ENCODE results near the gene PIGS.
A peak's percentile ranks its signal among the peaks of the same experiment; 100 is the strongest.
"Not testable (repeated sequence)": the region's sequence is repeated elsewhere in the genome, so short reads cannot be mapped to it uniquely, and the experiment has no call there.

PIGS gene

DNA sequence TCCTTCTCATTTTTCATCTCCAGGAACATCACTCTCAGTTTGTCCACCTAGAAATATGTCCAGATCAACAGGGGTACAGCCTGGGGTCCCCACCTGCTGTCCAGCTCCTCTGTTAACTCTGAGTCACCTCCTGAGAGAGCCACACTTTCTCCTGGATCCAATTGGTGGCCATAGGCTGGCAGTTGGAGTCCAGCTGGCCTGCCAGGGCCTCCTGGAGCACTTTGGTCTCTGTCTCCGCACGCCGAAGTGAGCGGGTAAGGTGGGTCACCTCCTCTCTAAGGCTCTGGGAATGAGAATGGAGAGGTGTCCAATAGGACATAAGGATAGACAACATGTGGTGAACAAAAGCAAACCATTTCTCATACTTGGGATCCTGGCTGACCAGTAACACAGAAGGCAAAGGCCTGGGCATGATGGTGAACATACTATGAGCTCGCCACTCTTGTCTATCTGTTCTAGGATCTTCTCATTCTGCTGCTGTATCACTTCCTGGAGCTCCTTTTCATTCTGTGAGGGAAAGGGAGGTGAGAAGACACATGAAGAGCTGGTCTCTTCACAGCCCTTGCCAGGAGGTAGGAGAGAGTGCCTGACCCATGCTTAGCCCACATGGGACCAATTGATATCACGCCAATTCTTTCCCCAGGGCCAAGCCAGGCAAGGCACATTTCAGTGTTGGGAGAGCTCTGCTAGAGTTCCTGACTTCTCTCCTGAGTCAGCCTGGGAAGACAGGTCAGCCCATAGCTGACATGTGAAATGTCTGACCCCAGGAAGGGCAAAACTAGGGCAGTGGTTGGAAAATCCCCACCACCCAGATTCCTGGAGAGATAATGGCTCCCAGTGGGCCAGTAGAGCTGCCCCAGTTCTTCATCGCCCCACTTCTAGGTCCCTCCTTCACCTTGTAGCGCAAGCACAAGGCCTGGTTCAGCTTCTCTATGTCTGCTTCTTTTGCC is 7.2 kb upstream of the PIGS start:
- DNase-seq (ENCODE audit: low spot score) = no peak

DNA sequence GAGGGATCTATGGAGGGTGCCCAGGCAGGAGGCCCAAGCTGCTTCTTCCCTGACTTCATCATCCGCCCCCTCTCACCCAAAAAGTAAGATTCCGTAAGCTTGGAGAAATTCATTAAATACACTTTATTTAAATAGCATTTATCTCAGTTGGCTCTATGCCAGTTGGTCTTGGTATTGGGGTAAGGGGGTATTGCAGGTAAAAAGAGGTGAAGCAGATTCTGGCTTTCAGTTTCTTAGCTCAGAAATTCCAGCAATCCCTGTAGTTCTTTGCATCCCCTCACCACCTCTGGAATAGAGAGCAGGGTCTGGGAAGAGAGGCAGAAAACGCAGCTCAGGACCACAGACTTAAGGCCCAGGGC is 6.1 kb upstream of the PIGS start:
- no peak for DNase-seq (ENCODE audit: low spot score)

DNA sequence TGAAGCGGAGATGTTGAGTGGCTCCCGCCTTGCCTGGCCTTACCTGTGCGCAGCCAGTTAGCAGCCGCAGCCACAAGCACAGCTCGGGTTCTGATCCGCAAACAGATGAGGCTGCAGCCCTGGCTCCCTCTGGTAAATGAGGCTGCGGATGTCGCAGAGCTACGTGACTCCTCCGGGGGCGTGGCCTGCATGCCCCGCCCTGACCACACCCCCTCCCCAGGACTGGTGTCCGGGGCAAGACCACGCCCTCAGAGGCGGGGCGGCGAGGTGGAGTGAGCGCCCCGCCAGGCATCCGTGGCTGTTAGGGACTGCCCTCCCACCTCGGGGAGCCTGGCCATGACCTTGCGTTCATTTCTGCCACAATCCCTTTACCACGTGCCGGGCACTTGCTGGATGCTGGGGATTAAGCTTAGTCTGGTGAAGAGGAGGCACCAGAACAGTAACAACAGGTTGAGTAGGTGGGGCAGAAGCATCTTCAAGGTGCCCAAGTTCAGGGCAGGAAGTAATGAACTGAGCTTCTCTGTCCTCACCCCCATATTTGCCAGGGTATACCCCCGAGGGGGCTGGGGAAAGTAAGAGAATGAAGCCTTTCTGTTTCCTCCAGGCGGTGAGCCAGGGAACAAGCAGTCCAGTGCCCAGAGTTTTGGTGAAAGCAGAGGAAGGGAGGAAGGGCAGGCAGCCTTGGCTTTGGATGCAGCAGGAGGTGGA is 5.6 kb upstream of the PIGS start, which contains the start of gene ALDOC:
Gene ALDOC (minus strand): TSS at position 138 of the 708 bp plus-strand sequence. CDS start 1,363 bp downstream, outside the sequence.
- peak; percentile 99 for DNase-seq (ENCODE audit: low spot score)

DNA sequence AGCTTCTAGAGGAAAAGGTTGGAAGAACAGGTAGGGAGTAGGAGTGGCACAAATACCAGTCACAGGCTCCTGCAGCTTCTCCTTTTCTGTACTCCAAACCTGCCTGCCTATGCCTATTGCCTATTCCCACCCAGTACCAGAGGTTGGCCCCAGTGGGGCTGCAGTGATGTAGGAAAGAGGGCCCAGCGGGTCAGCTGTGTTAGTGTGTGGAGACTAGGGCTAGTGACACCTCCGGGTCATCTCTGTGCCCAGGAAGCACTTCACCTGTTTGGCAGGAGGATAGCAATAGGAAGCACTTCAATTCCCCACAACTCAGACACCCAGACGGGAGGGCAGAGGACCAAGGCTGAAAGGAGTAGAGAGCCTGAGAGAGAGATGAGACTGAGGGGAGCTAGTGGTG is 4.7 kb upstream of the PIGS start:
- not testable (repeated sequence) for DNase-seq (ENCODE audit: low spot score)

DNA sequence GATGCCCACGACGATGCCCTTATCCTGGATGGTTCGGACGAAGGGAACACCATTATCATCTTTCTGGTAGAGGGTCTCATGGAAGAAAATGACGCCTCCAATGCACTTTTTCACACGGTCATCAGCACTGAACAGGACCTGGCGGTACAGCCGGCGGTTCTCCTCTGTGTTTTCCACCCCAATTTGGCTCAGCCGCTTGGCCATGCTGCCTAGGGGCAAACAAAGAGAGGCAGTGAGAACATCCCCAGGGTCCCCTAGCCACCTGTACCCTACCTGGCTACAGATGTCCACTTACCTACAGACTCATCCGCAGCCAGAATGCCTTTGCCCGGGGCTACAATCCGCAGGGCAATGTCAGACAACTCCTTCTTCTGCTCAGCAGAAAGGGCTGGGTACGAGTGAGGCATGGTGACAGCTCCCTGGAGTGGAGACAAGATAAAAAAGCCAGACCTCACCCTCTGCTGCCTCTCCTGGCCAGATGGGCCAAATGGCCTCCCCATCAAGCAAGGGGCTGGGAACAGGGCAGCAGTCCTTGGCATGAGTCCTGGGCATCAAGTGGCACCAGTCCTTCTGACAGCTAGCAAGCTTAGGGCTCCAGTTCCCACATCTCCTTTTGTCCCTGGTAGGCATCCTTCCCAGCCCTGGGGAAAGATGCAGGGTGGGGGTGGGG is 3.9 kb upstream of the PIGS start:
- DNase-seq (ENCODE audit: low spot score) = peak; percentile 83

DNA sequence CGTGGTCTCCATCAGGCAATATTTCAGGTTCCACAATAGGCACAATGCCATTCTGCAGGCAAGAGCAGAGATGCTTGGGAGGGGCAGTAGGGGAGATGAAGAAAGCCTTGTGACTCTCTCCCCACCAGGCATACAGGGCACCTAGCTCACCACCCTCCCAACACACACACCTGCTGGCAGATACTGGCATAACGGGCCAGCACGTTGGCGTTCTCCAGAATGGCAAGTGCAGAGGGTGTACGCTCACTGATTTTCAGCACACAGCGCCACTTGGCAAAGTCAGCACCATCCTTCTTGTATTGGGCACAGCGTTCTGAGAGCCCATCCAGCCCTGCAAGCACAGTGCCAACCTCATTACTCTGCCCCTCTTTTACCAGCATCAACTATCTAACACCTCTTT is 3.2 kb upstream of the PIGS start:
- DNase-seq (ENCODE audit: low spot score) = no peak

DNA sequence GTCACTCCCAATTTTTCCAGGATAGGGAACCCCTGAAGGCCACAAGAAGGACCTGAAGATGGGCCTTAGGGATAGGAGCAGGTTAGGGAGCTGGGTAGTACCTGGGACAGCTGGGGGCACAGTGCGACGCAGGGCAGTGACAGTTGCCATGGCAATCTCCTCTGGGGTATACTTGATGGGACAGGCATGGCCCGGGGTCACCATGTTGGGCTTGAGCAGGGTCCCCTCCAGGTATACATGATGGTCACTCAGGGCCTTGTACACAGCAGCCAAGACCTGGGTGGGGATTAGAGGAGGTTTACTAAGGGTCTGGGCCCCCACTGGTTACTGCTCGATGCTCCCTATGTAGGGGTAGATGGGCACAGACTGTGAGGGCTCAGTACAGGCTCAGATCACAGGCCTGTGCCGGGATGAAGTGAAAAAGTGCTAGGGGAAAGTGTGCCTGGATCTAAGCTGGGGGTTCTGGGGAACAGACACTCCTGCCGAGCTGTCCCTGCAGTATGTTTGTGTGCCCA is 2.7 kb upstream of the PIGS start:
- no peak for DNase-seq (ENCODE audit: low spot score)

DNA sequence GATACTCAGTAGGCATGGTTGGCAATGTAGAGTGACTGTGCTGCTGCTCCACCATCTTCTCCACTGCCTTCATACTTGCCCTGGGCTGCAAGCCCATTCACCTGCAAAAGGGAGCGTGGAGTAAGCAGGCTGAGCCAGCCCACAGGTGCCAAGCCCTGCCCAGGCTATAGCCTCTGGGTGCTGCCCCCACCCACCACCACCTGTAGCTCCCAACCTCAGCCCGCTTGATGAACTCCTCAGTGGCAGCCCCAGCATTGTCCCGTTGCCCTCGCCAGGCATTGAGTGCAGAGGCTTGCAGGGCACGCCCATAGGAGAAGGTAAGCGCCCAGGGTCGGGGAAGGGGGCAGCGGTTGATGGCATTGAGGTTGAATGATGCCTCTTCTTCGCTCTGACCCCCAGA is 2.2 kb upstream of the PIGS start:
- DNase-seq (ENCODE audit: low spot score) = no peak

DNA sequence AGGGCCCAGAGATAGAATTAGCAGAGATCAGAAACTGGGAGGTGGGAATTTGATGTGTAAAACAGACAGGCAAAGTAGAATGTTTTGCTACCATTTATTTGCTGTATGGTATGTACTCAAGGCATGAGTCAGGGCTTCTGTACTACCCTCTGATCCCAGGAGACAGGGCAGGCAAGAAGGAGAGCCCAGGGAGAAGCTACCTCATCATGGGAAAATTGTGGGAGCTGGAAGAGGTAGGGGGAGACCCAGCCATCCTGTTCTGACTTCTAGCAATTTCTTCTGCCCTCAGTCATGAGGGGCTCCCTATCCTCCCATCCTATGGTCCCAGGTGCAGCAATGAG is 1.7 kb upstream of the PIGS start:
- no peak for DNase-seq (ENCODE audit: low spot score)

DNA sequence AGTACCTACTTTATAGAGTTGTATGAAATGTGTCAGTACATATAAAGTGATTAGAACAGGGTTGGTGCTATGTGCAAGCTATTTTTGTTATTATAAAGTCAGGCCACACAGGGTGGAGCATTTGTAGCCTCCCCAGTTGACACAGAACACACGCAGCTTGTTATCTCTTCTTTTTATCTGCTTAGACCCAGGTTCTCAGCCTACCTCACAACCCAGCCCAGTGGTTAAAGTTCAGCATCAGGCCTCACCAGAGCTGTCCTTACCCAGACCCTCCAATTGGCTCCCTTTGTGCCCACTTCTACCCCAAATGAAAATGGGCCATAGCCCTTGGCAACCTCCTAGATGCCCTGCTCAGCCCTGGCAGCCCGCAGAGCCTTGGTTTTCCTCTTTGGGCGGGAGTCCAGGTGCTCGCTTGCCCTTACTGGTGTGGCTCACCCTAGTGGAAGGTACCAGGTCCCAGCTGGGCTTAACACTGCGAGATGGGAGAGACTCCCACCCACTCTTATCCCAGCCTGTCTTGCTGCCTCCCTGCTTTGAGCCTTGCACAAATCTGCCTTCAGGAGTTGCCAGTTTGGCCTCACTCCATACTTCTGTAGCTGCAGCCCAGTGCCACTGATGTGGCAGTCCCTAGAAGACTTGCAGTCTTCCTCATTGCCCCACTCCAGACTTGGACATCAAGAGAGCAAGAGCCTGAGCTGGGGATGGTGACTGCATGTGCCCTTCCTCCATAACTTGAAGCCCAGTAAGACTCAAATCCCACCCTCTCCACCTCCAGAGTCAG is 1.1 kb upstream of the PIGS start:
- no peak for DNase-seq (ENCODE audit: low spot score)

DNA sequence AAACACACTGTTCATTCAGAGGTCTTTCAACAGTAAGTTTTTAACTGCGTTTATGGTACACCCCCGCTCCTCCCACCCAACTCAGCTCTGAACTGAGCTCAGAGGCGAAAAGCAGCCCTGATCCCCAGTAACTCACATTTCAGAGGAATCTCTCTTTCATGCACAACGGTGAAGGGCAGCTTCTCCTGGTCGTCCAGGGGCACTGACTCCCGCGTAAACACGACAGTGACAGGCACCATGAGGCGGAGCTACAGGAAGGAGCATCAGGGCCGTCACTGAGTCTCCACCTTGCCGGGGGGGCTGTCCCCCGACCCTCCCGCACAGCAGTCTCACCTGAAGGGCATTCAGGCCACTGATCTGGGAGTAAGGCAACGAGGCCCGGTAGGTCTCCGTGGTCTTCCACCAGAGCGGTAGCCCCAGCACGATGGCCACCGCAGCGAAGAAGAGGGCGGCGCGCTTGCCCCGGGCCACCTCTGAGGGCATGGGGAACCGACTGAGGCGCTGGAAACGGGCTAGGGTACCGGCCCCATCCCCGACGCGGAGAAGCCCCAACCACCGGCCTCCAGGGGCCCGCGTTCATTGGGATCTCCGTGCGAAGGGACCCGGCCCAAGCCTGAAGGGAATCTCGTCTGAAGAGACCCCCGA is 486 bp downstream of the PIGS start:
- peak; percentile 63 for DNase-seq (ENCODE audit: low spot score)

DNA sequence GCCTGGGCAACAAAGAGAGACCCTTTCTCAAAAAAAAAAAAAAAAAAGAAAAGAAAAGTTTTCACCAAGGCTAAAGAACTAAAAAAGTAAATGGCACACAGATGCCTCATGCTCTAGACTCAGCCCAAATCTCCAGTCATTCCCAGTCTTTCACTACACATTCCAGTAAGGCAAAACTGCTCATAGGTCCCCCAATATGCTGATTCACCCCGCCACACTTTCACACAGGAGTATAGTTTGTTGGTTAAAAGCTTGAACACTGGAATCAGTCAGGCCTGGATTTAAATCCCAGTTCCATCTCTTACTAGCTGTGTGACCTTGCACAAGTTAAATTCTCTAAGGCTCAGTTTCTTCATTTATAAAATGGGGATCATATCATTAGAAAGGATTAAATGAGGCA is 1.9 kb downstream of the PIGS start:
- no peak for DNase-seq (ENCODE audit: low spot score)

DNA sequence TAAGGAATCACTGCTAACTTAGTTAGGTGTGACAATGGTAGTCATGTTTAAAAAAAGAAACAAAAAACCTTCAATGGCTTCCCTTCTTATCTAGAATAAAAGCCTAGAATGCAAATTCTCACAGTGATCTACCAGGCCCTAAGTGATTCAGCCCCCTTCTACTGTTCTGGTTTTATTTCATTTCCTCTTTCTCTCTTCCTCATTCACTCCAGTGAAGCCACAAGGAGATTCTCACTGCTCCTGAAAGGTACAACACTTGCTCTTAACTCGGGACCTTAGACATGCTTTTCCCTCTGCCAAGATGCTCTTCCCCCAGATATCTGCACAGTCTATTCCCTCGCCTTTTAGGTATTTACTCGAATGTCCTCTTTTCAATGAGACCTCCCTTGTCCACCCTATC is 3.7 kb downstream of the PIGS start:
- DNase-seq (ENCODE audit: low spot score) = no peak

DNA sequence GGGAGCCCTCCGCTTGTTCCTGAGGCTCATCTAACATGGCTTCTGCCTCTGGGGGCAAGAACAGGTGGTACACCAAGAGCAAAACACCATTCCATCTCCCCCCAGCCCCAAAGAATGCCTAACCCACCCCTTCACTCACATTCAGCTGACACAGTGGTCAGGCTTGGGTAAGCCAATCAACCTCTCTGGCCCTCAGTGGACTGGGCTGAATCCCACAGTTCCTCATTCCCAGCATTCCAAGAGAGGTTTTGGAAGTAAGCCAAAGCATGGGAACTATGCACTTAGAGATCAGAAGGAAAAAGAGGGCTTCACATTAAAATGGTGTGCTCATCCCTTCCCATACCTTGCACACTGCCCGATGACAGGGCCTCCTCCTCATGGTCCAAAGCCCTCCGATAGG is 7.8 kb downstream of the PIGS start:
- DNase-seq (ENCODE audit: low spot score) = no peak

DNA sequence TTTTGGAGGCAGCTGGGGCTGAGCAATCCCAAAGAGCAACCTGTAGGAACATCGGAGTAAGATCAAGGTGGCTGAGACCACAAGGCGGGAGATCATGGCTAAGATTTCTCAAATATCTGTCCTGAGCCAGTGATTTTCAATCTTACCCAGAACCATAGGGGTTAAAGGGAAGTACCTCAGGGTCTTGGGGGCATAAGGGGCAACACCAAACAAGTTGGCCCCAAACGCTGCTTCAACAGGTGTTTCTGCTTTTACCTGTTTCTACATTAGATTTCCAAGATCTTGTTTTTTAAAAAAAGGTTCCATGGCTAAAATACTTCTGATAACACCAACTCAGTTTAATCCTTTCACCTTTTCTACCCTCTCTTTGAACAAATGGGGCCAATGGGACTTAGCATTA is 16.3 kb downstream of the PIGS start:
- DNase-seq (ENCODE audit: low spot score) = no peak

DNA sequence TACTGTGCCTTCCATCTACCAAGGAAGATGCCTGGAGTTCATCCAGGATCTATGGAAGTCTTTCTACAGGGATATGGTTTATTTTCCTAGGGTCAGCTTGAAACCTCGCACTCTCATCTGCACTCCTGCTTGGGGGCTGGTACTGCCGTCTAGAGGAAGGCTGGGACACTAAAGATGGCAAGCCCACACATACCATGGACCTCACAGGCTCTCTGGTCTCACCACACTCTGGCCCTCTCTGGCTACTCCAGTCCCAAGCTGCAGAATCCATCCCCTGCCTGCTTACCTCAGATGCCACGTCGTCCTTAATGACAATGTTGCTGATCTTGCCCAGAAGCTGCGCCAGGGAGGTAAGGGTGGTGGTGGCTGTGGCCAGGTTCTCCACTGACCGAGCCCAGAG is 16.8 kb downstream of the PIGS start:
- DNase-seq (ENCODE audit: low spot score) = no peak

DNA sequence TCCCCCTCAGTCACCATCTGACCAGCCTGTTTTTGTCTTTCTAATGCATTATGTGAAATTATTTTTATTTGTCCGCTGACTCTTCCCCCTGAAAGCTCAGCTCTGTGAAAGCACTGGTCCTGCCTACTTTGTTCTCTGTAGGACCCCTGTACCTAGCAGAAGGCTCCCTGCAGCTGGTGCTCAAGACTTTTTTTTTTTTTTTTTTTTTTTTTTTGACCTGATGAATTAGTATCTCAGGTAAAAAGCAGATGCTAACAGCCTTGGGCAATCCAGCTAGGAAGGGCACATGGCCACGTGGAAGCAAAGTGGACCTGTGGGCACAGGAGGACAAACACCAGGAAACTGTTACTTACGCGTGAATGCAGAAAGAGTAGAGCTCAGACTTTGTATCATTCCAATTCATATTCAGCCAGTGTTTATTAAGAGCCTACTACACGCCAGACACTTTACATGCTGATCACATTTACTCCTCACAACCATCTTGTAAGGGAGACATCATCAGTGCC is 18.3 kb downstream of the PIGS start:
- no peak for DNase-seq (ENCODE audit: low spot score)

DNA sequence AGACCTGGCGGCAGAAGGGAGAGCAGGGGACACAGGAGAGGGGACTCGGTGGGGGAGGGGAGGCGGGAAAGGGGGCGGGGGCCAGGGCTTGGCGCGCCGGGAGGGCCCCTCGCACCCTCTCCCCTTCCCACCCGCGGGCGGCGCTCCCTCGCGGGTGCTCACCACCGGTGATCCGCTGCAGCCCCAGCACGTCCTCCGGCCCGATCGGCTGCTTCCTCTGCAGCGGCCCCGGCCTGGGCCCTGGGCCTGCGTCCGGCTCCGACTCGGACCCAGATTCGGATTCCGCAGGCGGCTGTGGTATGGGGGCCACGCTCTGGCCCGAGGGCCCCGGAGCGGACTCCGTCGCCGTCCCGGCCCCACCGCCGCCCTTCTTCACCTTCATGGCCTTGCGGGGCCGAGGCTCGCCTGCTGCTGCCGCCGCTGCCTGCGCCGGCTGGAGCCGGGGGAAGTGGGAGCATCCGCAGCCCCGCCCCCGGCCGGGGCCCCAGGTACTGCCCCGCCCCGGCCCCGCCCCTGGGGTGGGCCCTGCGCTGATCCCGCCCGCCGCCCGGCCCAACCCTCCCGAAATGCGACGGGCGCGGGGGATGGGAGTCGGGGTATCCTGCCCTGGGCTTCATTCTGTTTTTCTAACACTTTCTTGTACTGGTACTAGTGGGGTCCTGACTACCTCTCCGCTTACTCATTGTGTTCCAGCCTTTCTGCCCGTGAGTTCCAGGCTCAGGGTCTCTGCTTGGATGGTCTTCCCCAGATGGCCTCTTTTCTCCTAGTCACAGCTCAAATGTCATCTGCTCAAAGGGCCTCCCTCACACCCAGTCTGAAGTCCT is 18.9 kb downstream of the PIGS start, which contains the start of gene UNC119:
Gene UNC119 (minus strand): TSS at position 449 of the 824 bp plus-strand sequence. CDS start 67 bp downstream, at position 382.
- DNase-seq (ENCODE audit: low spot score) = peak; percentile 76

DNA sequence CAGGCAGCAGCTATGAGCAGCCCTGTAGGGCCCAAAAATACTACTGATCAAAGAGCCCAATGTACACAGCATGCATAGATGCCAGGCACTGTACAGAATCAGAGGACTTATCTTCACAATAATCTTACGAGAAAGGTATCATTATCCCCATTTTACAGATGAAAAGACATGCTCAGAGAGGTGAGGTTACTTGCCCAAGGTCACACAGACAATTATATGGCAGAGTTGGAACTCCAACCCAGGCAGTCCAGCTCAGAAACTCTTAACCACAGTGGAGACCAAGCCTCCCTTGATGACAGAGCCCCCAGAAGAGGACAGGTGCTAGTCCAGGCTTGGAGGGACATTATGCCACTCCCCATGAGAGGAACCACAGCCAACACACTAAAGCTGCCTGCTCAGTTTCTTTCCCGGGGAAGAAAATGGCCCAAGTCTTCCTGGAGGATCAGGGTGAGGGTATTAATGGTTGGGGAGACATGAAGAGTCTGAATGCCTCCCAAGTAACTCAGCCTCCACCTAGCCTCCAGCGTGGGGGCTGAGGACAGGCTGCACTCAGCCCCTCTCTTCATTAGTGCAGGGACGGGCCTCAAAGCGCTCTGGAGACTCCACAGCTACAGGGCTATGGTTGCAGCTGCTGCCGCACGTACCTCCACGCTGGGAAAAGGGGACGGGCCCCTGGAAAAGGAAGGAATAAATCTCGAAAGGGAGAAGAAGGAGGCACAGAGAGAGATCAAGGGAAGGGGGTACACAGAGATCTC is 19.7 kb downstream of the PIGS start:
- DNase-seq (ENCODE audit: low spot score) = no peak

Data from Ammon's horn (tissue), 1 donor.